Measurements from ENCODE around the gene PBXIP1. TPM values are rescaled to one million over a fixed set of nuclear protein-coding genes. Genes with fewer than 3 reads are reported as not detected.
"Not testable (repeated sequence)": the region's sequence is repeated elsewhere in the genome, so short reads cannot be mapped to it uniquely, and the experiment has no call there.

The PBXIP1 gene
- total RNA-seq, 4 donors from 2014 or later: 11.1 to 51.1 (median 29.3) TPM

DNA sequence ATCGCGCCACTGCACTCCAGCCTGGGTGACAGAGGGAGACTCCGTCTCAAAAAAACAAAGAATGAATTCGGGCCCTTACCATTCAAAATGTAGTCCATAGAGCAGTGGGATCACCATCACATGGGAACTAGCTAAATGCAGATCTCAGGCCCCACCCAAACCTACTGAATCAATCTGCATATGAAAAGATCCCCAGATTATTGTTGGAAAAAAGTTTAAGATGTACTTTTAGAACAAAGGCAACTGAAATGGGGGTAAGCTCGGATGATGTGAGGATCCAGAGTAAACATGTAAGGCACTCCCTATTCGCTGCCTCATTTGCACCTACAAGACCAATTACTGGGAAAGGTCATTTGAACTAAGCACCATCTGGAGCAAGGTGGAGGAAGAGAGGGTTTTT, 26.4 kb upstream of the PBXIP1 start:
- DNase-seq: no peak
- Histone ChIP-seq H3K9me3 (no peaks in the 10 kb centered on the region), H3K27me3 (no peaks in the 10 kb centered on the region), H3K36me3 (peaks cover 0 to 38% (median 0%) of the 10 kb centered on the region in 3 donors), H3K27ac (peak overlapping the region; percentile 35 to 88 (median 74)), H3K4me3 (peak overlapping the region in 3 of 4 donors; percentile 63 to 76 (median 71)), H3K4me1 (peaks cover 15 to 41% (median 17%) of the 10 kb centered on the region in 3 donors)
- 67 to 70% methylated on average over 6 of the region's 6 CpGs for WGBS, 2 donors
- intact Hi-C loops (cut with DNase I): no loop called here
- TF ChIP-seq POLR2A (IDR thresholded peaks at IDR 0.05): no peak
- TF ChIP-seq, protein P1, sequence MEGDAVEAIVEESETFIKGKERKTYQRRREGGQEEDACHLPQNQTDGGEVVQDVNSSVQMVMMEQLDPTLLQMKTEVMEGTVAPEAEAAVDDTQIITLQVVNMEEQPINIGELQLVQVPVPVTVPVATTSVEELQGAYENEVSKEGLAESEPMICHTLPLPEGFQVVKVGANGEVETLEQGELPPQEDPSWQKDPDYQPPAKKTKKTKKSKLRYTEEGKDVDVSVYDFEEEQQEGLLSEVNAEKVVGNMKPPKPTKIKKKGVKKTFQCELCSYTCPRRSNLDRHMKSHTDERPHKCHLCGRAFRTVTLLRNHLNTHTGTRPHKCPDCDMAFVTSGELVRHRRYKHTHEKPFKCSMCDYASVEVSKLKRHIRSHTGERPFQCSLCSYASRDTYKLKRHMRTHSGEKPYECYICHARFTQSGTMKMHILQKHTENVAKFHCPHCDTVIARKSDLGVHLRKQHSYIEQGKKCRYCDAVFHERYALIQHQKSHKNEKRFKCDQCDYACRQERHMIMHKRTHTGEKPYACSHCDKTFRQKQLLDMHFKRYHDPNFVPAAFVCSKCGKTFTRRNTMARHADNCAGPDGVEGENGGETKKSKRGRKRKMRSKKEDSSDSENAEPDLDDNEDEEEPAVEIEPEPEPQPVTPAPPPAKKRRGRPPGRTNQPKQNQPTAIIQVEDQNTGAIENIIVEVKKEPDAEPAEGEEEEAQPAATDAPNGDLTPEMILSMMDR (IDR thresholded peaks at IDR 0.05): no peak

DNA sequence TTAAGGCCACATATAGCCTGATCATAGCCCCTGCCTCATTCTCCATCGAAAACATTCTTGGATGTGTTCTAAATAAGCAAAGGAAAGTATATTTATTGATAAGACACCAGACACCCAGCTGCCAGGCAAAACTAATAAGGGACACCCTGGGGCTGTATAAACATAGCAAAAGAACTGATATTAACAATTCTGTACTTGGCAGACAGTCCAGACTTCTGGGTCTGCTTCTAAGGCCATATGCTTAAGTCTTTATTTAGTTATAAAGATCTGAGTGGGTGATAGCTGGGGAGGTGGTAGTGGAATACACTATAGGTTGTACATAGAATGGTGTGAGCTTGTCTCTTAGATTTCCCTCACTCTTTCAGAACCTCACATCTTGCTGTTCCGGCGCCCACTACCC, 22.5 kb upstream of the PBXIP1 start:
- intact Hi-C loops (cut with DNase I): no loop called here
- TF ChIP-seq, protein P1 (IDR thresholded peaks at IDR 0.05): no peak
- Histone ChIP-seq H3K27me3 (no peaks in the 10 kb centered on the region), H3K36me3 (peaks cover 0 to 29% (median 0%) of the 10 kb centered on the region in 3 donors), H3K9me3 (no peaks in the 10 kb centered on the region), H3K27ac (no peak overlapping the region), H3K4me3 (no peak overlapping the region), H3K4me1 (peaks cover 6 to 34% (median 14%) of the 10 kb centered on the region in 3 donors)
- WGBS, 2 donors: 91 to 100% methylated on average over 3 of the region's 3 CpGs
- DNase-seq: no peak

DNA sequence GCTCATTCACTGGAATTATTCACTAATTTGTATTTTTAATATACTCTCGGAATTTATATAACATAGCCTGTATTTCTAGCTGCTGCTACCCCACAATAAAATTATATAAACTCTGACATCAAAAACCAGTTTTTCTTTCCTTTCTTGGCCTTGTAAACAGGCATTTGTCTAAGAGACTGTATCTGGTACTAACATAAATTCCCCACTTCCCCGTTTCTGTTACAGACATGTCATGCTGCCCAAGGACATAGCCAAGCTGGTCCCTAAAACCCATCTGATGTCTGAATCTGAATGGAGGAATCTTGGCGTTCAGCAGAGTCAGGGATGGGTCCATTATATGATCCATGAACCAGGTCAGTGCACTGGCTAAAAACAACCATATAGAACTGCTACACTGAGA, 21.9 kb upstream of the PBXIP1 start:
- peaks cover 0 to 29% (median 0%) of the 10 kb centered on the region in 3 donors for H3K36me3 ChIP-seq
- H3K4me3 ChIP-seq; H3K27ac ChIP-seq; DNase-seq; intact Hi-C loops (cut with DNase I); H3K9me3 ChIP-seq; H3K27me3 ChIP-seq: not testable (repeated sequence)
- peaks cover 10 to 38% (median 19%) of the 10 kb centered on the region in 3 donors for H3K4me1 ChIP-seq
- 42 to 50% methylated on average over 2 to 3 of the region's 3 CpGs for WGBS, 2 donors

DNA sequence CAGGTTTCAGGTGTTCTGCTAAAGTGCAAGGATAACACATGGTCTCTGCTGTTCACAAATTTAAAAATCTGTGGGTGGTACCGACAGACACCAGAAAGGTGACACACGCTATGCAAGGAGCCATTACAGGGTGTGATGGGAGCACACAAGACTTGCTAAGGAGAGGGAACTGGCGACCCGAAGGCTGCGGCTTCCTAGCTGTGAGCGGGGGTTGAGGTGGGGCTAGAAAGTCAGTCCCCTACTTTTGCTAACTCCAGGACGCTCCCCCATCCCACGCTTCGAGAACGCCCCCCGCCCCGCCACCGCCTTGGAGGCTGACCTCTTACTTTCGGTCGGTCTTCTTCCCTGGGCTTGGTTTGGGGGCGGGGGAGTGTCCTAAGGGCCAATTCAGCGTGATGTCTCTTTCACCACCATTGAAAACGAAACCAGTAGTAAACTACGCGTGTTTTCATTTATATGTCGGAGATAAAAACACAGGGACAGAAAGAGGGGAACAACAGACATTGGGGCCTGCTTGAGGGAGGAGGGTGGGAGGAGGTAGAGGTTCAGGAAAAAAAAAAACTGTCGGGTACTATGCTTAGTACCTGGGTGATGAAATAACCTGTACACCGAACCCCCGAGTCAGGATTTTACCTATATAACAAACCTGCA, 19.6 kb upstream of the PBXIP1 start:
- Histone ChIP-seq H3K9me3 (no peaks in the 10 kb centered on the region), H3K36me3 (peaks cover 0 to 27% (median 0%) of the 10 kb centered on the region in 3 donors), H3K27me3 (no peaks in the 10 kb centered on the region), H3K4me3 (peak overlapping the region; percentile 53 to 79 (median 64)), H3K27ac (peak overlapping the region; percentile 96 to 99 (median 98)), H3K4me1 (peaks cover 26 to 54% (median 33%) of the 10 kb centered on the region in 3 donors)
- no peak for DNase-seq
- 0 to 1% methylated on average over 13 to 20 of the region's 24 CpGs for WGBS, 2 donors
- intact Hi-C loops (cut with DNase I): no loop called here
- TF ChIP-seq, protein P1 (IDR thresholded peaks at IDR 0.05): no peak
- peak in 1 of 4 donors; percentile 33 for TF ChIP-seq POLR2A (IDR thresholded peaks at IDR 0.05)

DNA sequence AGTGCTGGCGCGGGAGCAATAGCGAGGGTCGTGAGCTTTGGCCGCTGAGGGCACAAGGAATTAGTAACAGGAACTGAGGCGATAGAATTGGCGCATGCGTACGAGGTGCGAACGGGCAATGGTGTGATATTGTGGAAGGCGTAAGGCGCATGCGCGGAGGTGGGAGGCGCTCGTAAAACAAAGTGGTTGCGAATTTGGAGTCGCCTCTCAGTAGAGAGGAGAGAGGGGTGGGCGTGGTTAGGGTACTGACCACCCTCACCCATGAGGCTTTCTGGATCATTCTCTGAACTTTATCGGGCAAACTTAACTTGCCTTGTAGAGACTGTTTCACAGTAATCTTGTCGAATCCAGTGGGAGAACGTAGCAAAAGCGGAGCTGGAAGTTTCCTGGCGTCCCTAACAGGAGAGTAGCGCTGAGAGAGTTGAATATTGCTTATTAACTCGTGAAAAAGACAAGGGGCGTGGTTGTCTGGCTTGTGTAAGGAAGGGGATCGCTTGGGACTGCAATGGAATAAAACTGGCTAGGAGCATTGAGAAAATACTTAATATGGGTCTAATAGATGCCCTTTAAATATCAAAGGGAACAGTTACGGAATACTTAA, 19.0 kb upstream of the PBXIP1 start:
- H3K27me3 ChIP-seq: no peaks in the 10 kb centered on the region
- H3K4me1 ChIP-seq: peaks cover 32 to 60% (median 39%) of the 10 kb centered on the region in 3 donors
- peaks cover 0 to 22% (median 0%) of the 10 kb centered on the region in 3 donors for H3K36me3 ChIP-seq
- intact Hi-C loops (cut with DNase I): no loop called here
- peak overlapping the region; percentile 53 to 79 (median 64) for H3K4me3 ChIP-seq
- WGBS, 2 donors: 0 to 1% methylated on average over 29 to 30 of the region's 30 CpGs
- no peaks in the 10 kb centered on the region for H3K9me3 ChIP-seq
- H3K27ac ChIP-seq: peak overlapping the region; percentile 96 to 99 (median 98)
- TF ChIP-seq, protein P1 (IDR thresholded peaks at IDR 0.05): peak in 2 of 6 experiments; percentile 9 to 12
- peak in 3 of 4 donors; percentile 74 to 91 (median 78) for TF ChIP-seq POLR2A (IDR thresholded peaks at IDR 0.05)
- peak; percentile 77 for DNase-seq
